ENCODE data around the gene UQCC5.

GRCh38 chr3:52555056-52555455 is 18.7 kb downstream of the UQCC5 start:
- TF ChIP-seq, protein P1, sequence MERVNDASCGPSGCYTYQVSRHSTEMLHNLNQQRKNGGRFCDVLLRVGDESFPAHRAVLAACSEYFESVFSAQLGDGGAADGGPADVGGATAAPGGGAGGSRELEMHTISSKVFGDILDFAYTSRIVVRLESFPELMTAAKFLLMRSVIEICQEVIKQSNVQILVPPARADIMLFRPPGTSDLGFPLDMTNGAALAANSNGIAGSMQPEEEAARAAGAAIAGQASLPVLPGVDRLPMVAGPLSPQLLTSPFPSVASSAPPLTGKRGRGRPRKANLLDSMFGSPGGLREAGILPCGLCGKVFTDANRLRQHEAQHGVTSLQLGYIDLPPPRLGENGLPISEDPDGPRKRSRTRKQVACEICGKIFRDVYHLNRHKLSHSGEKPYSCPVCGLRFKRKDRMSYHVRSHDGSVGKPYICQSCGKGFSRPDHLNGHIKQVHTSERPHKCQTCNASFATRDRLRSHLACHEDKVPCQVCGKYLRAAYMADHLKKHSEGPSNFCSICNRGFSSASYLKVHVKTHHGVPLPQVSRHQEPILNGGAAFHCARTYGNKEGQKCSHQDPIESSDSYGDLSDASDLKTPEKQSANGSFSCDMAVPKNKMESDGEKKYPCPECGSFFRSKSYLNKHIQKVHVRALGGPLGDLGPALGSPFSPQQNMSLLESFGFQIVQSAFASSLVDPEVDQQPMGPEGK (CRISPR knock-in tag; IDR thresholded peaks at IDR 0.05; ENCODE audit: borderline replicate concordance): no peak
- no peak for TF ChIP-seq ZFP30 (CRISPR knock-in tag; IDR thresholded peaks at IDR 0.05)

All from SK-N-SH treated with all-trans-retinoic acid at 6 μM for 48 hours (cell line).